Prostate gland (tissue), 2 donors: ENCODE measurements around the gene NSRP1.

Experiments used
- POLR2AphosphoS5 ChIP-seq: sonication (generic); formaldehyde crosslinking; IDR thresholded peaks from one replicate; pipeline ENCODE4 v1.6.1; 2017; ENCODE audit warnings: antibody characterized with exemption
- TF ChIP-seq, protein P1 (sequence below), 4 experiments: fragments of 200-600 bp in 2 of 4; fragments of 450-650 bp in 2 of 4; sonication (generic) in 2 of 4; IDR thresholded peaks; 1 replicate in 3 of 4; 2 replicates in 1 of 4; pipeline ENCODE4 v1.5.1; 2016 to 2019; ENCODE audit warnings: antibody characterized with exemption in 4 of 4, mild to moderate bottlenecking in 2 of 4, moderate library complexity in 2 of 4

DNA sequence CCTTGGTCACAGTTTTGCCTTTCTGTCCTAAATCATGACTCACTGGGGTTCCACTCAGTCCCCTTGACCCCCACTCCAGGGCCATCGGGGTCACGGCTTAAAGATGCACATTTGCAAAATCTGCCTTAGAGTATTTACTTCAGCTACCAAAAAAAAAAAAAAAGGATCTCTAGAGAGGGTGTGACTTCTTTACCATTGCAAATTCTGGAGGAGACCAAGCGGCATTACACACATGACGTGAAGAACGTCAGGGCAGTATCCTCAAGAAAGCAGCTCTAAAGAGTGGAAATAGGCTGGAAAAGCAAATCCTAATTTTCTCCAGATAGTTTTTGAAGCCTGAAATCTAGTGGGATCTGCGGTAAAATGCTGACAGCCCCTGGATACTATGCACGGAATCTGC, 93.3 kb downstream of the NSRP1 start:
- TF ChIP-seq, protein P1, sequence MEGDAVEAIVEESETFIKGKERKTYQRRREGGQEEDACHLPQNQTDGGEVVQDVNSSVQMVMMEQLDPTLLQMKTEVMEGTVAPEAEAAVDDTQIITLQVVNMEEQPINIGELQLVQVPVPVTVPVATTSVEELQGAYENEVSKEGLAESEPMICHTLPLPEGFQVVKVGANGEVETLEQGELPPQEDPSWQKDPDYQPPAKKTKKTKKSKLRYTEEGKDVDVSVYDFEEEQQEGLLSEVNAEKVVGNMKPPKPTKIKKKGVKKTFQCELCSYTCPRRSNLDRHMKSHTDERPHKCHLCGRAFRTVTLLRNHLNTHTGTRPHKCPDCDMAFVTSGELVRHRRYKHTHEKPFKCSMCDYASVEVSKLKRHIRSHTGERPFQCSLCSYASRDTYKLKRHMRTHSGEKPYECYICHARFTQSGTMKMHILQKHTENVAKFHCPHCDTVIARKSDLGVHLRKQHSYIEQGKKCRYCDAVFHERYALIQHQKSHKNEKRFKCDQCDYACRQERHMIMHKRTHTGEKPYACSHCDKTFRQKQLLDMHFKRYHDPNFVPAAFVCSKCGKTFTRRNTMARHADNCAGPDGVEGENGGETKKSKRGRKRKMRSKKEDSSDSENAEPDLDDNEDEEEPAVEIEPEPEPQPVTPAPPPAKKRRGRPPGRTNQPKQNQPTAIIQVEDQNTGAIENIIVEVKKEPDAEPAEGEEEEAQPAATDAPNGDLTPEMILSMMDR (IDR thresholded peaks at IDR 0.05) = no peak
- TF ChIP-seq POLR2AphosphoS5 = no peak
